ENCODE data around the gene ZNF23. TPM values are rescaled to one million over a fixed set of nuclear protein-coding genes. Genes with fewer than 3 reads are reported as not detected.

The ZNF23 gene
- total RNA-seq, 2 donors from 2014 or later: 2.8 to 4.8 TPM

- no peak for DNase-seq (ENCODE audit: low spot score)
- peaks cover 6 to 36% of the 10 kb centered on the region in 2 donors for H3K9me3 ChIP-seq
Measured at GRCh38 chr16:71440669-71441347, 21.2 kb downstream of the ZNF23 start.

GRCh38 chr16:71439523-71439922, 22.5 kb downstream of the ZNF23 start:
- peaks cover 2 to 25% of the 10 kb centered on the region in 2 donors for H3K9me3 ChIP-seq
- no peaks in the 10 kb centered on the region for H3K27me3 ChIP-seq
- H3K4me3 ChIP-seq: no peak overlapping the region

More at GRCh38 chr16:71440669-71441347, 21.2 kb downstream of the ZNF23 start:
- Histone ChIP-seq H3K27ac (no peak overlapping the region), H3K36me3 (no peaks in the 10 kb centered on the region), H3K4me3 (no peak overlapping the region), H3K4me1 (no peaks in the 10 kb centered on the region), H3K27me3 (no peaks in the 10 kb centered on the region)
- TF ChIP-seq CTCF (IDR thresholded peaks at IDR 0.05): no peak

GRCh38 chr16:71436473-71436872, 25.6 kb downstream of the ZNF23 start:
- H3K4me3 ChIP-seq: no peak overlapping the region
- DNase-seq (ENCODE audit: low spot score): no peak
- TF ChIP-seq CTCF (IDR thresholded peaks at IDR 0.05): no peak
- H3K27me3 ChIP-seq: no peaks in the 10 kb centered on the region
- H3K27ac ChIP-seq: no peak overlapping the region
- peaks cover 0 to 3% of the 10 kb centered on the region in 2 donors for H3K9me3 ChIP-seq
- H3K4me1 ChIP-seq: no peaks in the 10 kb centered on the region
- no peaks in the 10 kb centered on the region for H3K36me3 ChIP-seq

More at GRCh38 chr16:71439523-71439922, 22.5 kb downstream of the ZNF23 start:
- Histone ChIP-seq H3K36me3 (no peaks in the 10 kb centered on the region), H3K4me1 (no peaks in the 10 kb centered on the region), H3K27ac (no peak overlapping the region)
- no peak for TF ChIP-seq CTCF (IDR thresholded peaks at IDR 0.05)
- no peak for DNase-seq (ENCODE audit: low spot score)

- Histone ChIP-seq H3K9me3 (peaks cover 0 to 11% of the 10 kb centered on the region in 2 donors), H3K4me3 (no peak overlapping the region), H3K27ac (no peak overlapping the region), H3K36me3 (no peaks in the 10 kb centered on the region), H3K27me3 (no peaks in the 10 kb centered on the region), H3K4me1 (no peaks in the 10 kb centered on the region)
- no peak for TF ChIP-seq CTCF (IDR thresholded peaks at IDR 0.05)
- DNase-seq (ENCODE audit: low spot score): no peak
Measured at GRCh38 chr16:71432906-71433305, 29.1 kb downstream of the ZNF23 start.

- no peak for DNase-seq (ENCODE audit: low spot score)
- no peaks in the 10 kb centered on the region for H3K36me3 ChIP-seq
- no peaks in the 10 kb centered on the region for H3K4me1 ChIP-seq
- no peak overlapping the region for H3K27ac ChIP-seq
- no peak overlapping the region for H3K4me3 ChIP-seq
- no peaks in the 10 kb centered on the region for H3K27me3 ChIP-seq
- TF ChIP-seq CTCF (IDR thresholded peaks at IDR 0.05): no peak
- H3K9me3 ChIP-seq: peaks cover 0 to 12% of the 10 kb centered on the region in 2 donors
Measured at GRCh38 chr16:71431991-71432390, 30.1 kb downstream of the ZNF23 start.

- Histone ChIP-seq H3K36me3 (no peaks in the 10 kb centered on the region), H3K27ac (no peak overlapping the region), H3K4me1 (no peaks in the 10 kb centered on the region), H3K9me3 (peaks cover 0 to 12% of the 10 kb centered on the region in 2 donors), H3K4me3 (no peak overlapping the region), H3K27me3 (peaks cover 0 to under 1% of the 10 kb centered on the region in 2 donors)
- no peak for DNase-seq (ENCODE audit: low spot score)
- TF ChIP-seq CTCF (IDR thresholded peaks at IDR 0.05): no peak
Measured at GRCh38 chr16:71431176-71431575, 30.9 kb downstream of the ZNF23 start.

Measured in right atrium auricular region (tissue), 2 donors.